ENCODE results near the gene DAAM2. TPM values are rescaled to one million over a fixed set of nuclear protein-coding genes. Genes with fewer than 3 reads are reported as not detected.

Gene DAAM2
- total and polyA plus RNA-seq, 2 donors (not counting 3 experiments of a cell fraction or from before 2014, with no cell fraction given), result 0.42 to 0.44 TPM

GRCh38 chr6:39902136-39902535 lies 110.0 kb downstream of the DAAM2 start:
- FAIRE-seq (no peak), DNase-seq (ENCODE audit: low read depth, low spot score) (no peak)
- H3K9me3 ChIP-seq (replicated peaks; ENCODE audit: control insufficient read depth, insufficient read depth, low read length), result no peaks in the 10 kb centered on the region
- no peaks in the 10 kb centered on the region for H3K4me1 ChIP-seq (ENCODE audit: control insufficient read depth, extremely low read depth, insufficient read depth, low read length)
- H3K9me1 ChIP-seq (replicated peaks; ENCODE audit: control insufficient read depth, extremely low read depth, insufficient read depth, low read length), result no peaks in the 10 kb centered on the region
- dilution Hi-C loops (cut with MboI; ENCODE audit: extremely low pct_ligation_motif_present, low sequenced_read_pairs), result no loop called here
- H4K20me1 ChIP-seq (replicated peaks; ENCODE audit: control insufficient read depth, extremely low read depth, insufficient read depth, low read length), result no peaks in the 10 kb centered on the region
- intact Hi-C loops (cut with micrococcal nuclease), result no loop called here
- H3K9ac ChIP-seq (replicated peaks; ENCODE audit: extremely low read depth, insufficient read depth, low read length), result no peak overlapping the region
- no peak overlapping the region for H3K4me3 ChIP-seq (replicated peaks in 1 of 3; ENCODE audit: insufficient read depth in 1 of 3, low read depth in 1 of 3, low read length in 3 of 3)
- H3K79me2 ChIP-seq (ENCODE audit: control insufficient read depth, insufficient read depth, low read length), result no peaks in the 10 kb centered on the region
- no peak overlapping the region for H2AFZ ChIP-seq (ENCODE audit: low read depth, low read length)
- TF ChIP-seq JUN (IDR thresholded peaks at IDR 0.05; ENCODE audit: borderline replicate concordance, insufficient read depth, insufficient read length, low read depth) (no peak), GATA2 (IDR thresholded peaks at IDR 0.05; ENCODE audit: insufficient read depth, insufficient read length, low read depth, low read length) (no peak), FOS (IDR thresholded peaks at IDR 0.05; ENCODE audit: borderline replicate concordance, insufficient read depth, low read length) (no peak), POLR2AphosphoS5 (IDR thresholded peaks at IDR 0.05; ENCODE audit: insufficient read depth, low read depth, low read length) (no peak), POLR2A (IDR thresholded peaks at IDR 0.05; ENCODE audit: low read depth, low read length) (no peak), EZH2 (IDR thresholded peaks at IDR 0.05; ENCODE audit: borderline replicate concordance, low read depth, low read length, severe bottlenecking) (no peak), CTCF (IDR thresholded peaks at IDR 0.05; ENCODE audit: extremely low read depth in 1 of 2, insufficient read depth in 1 of 2, low read depth in 1 of 2, low read length in 2 of 2) (no peak), MAX (IDR thresholded peaks at IDR 0.05; ENCODE audit: insufficient read depth, insufficient read length) (no peak), MYC (IDR thresholded peaks at IDR 0.05; ENCODE audit: low read depth, low read length) (no peak)
- no peak overlapping the region for H3K27ac ChIP-seq (ENCODE audit: insufficient read depth, low read depth, low read length)
- CTCF ChIA-PET, result no interaction called here
- POLR2A ChIA-PET, result no interaction called here
- BruUV-seq (replicated peaks), result no TSS peak
- H3K4me2 ChIP-seq (ENCODE audit: insufficient read depth, low read length), result no peak overlapping the region
- H3K27me3 ChIP-seq (ENCODE audit: control insufficient read depth in 2 of 2, insufficient read depth in 2 of 2, low read length in 2 of 2), result peaks cover 0 to 2% of the 10 kb centered on the region in 2 experiments
- peaks cover 0 to 6% of the 10 kb centered on the region in 2 experiments for H3K36me3 ChIP-seq (ENCODE audit: control insufficient read depth in 2 of 2, extremely low read depth in 1 of 2, insufficient read depth in 2 of 2, low read length in 2 of 2)
